ENCODE measurements around the gene AMIGO2.
A peak's percentile ranks its signal among the peaks of the same experiment; 100 is the strongest.

AMIGO2 gene

DNA sequence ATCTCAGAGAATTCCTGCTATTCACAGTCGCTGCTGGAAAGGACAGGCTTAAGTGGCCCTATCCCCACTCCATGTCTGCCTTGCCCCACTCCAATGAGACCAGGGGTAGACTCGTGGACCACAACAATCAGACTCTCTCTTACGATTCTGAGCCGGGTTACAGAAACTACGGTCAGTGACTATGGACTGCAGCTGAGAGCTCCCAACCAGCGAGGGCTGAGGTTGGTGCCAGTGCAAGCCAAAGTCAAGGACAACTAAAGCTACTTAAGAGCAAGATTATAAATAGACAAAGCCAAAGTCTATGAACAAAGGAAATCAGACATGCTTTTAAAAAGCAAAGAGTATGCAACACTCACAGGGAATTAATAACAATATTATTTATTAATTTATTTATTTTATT lies 18.3 kb upstream of the AMIGO2 start:
- no peak for DNase-seq (ENCODE audit: low read depth in 2 of 2, low spot score in 1 of 2)

- DNase-seq (ENCODE audit: low read depth in 2 of 2, low spot score in 1 of 2), result no peak
Observed at GRCh38 chr12:47097276-47097896, 17.6 kb upstream of the AMIGO2 start.

DNA sequence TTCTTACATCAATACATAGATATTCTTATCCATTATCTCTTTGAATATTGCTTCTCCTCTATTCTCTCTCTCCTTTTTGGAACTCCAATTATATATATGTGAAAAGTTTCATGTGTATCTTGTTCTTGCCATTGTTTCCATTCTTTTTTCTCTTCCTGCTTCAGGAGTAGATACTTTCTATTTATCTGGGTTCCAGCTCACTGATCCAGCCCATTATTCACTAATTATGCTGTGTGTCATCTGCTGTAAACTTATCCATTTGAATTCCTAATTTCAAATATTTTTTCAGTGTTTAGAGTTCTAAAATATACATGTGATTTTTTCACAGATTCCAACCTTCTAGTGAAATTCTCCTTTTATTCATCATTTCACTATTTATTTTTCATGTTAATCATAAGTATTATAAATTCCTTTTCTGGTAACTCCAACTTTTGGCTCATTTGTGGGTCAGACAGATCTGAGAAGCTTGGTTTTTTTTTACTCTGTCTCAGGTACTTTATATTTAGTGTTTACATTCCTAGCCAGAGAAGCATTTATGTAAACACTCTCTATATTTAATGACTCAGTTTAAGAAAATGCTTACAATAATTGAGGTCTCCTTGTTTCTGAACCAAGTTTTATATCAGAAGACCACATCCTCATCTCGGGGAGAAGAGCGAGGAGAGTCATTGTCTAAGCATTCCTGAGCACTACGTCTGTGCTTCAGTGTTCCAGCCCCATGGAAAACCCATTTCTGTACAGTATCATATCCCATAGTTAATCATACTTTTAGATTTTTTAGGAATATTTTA lies 15.9 kb upstream of the AMIGO2 start:
- no peak for DNase-seq (ENCODE audit: low read depth in 2 of 2, low spot score in 1 of 2)

DNA sequence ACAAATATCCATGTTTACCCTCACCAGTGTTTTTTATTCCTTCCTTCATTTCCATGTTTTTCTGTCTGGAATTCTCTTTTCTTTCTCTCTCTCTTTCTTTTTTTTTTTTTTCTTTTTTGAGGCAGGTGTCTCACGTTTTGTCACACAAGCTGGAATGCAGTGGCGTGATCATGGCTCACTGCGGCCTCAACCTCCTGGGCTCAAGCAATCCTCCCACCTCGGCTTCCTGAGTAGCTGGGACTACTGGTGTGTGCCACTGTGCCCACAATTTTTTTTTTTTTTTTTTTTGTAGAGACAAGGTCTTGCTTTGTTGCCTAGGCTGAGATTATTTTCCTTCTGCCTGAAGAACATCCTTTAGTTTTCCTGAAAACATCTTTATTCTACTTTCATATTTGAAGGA lies 15.0 kb upstream of the AMIGO2 start:
- DNase-seq (ENCODE audit: low read depth in 2 of 2, low spot score in 1 of 2), result no peak

DNA sequence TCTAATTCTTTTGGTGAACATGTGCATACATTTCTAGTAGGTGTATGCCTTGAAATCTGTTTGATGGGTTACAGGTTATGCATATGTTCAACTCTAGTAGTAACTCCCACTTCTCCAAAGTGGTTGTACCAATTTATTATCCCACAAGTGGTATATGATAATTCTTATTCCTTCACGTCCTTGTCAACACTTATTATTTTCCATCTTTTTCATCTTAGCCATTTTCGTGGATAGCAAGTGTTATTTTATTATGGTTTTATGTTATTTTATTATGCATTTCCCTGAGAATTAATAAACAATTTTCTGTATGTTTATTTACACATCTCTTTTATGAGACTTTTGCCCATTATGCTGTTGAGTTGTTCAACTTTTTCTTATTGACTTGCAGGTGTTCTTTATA lies 11.2 kb upstream of the AMIGO2 start:
- DNase-seq (ENCODE audit: low read depth in 2 of 2, low spot score in 1 of 2), result no peak

DNA sequence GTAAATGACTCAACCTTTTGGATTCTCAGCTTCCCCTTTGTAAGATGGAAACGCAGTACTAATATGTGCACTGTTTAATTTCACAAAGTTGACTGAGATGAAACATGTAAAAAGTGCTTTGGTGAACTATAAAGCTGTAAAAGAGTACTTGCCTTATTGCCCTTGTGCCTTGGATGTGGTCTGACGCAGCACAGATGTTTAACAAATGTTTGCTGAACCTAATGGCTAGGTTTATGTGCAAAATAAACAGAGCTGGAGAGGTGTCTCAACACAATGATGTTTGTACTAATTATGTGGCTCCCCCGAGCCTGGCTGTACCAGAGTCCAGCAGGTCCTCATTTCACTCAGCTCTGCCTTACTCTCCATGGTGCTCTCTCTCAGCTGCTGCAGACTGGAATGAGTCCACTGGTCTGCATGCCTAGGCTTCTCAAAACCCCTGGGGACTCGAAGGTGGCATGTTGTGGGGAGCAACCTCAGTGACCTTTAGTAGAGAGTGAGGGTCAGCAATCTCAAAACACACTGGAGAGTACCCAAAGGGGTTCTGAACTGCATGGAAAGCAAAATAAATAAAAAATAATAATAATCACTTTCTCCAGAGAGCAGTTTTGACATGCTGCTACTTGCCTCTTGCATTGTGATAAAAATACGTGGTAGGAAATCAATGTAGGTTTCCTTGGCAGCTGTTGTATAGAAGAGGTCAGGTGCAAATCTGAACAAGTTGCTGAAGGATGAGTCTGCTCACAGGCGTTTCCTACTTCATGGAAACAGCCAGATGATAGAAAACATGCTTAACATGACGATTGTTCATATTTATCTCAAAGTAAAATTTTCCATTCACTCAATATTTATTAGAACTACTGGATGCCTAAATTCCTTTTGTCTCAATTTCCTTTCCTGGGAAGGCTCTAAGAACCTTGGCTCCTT lies 8.5 kb upstream of the AMIGO2 start:
- DNase-seq (ENCODE audit: low read depth in 2 of 2, low spot score in 1 of 2), result no peak

DNA sequence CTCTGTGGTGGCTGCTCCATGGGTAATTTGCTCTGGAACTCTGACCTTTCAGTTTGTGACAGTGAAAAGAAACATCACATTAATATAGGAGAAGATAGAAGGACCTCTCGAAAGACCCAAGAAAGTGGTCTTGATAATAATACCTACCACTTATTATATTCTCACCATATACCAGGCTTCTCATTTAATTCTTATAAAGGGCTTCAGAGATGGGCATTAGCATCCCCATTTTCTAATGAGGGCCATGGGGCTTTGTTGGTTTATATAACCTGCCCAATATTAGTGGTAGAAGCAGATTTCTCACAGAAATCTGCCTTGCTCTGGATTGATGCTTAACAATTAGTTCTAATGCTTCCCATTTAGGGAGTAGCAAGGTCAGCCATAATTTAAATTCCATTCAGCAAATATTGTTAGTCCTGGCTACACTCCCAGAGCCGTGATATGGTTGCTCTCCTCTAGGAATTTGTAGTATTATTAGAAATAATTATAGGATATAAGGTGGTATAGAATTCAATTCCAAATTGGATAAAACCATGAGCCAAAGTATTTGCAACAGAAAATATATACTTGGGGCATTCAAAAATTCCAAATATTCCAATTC lies 7.4 kb upstream of the AMIGO2 start:
- no peak for DNase-seq (ENCODE audit: low read depth in 2 of 2, low spot score in 1 of 2)

DNA sequence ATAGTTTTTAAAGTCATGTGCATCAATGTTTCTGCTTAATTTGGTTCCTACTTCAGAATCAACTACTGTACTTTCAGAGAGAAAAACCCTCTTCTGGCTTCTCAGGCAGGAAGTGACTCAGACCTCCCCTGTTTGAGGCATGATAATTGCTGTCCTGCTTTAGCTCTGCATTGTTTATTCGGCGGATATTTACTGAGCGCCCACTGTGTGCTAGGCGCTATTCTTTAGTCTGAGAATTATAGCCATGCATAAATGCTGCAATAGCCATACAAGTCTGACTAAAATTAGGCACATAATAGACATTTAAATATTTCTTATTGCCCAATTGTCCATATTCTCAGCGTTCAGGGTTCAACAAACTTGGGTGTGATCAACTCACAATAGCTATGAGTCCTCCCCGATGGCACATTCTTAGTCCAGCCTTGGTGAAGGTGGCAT lies 6.1 kb upstream of the AMIGO2 start:
- peak in 1 of 2 donors; percentile 18 for DNase-seq (ENCODE audit: low read depth in 2 of 2, low spot score in 1 of 2)

DNA sequence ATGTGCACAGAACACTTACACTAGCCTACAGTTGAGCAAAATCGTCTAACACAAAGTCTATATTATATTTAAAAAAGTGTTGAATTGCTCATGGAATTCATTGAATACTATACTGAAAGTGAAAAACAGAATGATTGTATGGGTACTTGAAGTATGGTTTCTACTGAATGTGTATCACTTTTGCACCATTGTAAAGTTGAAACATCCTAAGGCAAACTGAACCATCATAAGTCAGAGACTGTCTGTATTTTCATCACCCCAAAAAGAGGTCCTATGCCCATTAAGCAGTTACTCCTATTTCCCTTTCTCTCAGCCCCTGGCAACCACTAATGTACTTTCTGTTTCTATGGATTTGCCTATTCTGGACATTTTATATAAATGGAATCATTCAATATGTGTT lies 4.4 kb upstream of the AMIGO2 start:
- DNase-seq (ENCODE audit: low read depth in 2 of 2, low spot score in 1 of 2), result no peak

- no peak for DNase-seq (ENCODE audit: low read depth in 2 of 2, low spot score in 1 of 2)
Observed at GRCh38 chr12:47082796-47083621, 3.2 kb upstream of the AMIGO2 start.

- no peak for DNase-seq (ENCODE audit: low read depth in 2 of 2, low spot score in 1 of 2)
Observed at GRCh38 chr12:47082283-47082682, 2.5 kb upstream of the AMIGO2 start.

- peak in 1 of 2 donors; percentile 24 for DNase-seq (ENCODE audit: low read depth in 2 of 2, low spot score in 1 of 2)
Observed at GRCh38 chr12:47080725-47081502, 1.2 kb upstream of the AMIGO2 start.

DNA sequence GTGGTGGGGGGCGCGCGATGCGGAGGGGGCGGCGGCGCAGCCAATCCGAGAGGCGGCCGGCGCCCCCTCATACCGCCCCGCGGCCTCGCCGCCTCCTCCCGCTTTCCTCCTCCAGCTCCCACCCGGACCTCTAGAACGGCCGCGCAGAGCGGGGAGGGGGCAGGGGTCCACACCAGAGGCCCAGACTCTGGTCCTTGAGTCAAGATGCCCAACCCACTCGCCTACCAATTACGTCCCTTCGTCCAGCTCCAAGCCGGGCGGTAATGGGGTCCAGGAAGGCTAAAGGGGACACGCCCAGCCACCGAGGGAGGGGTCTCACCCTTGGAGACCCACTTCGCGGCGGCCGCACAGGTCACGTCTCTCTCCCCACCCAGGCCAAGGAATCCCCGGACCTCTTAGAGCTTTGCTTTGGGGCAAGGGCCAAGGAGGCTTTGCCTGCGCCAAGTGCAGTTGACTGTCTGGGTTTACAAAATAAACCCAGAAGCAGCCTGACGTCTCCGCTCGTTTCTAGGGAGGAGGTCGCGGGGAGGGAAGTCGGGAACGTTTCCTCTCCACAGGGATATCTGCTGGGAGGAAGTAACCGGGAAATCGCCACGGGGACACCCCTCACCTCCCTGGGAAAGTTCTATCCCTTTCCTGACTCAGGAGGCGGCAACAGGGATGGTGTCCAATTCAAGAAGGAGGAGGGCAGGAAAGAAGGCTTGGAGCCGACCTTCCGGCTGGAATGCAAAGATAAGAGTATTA lies 394 bp upstream of the AMIGO2 start:
- no peak for DNase-seq (ENCODE audit: low read depth in 2 of 2, low spot score in 1 of 2)

GRCh38 chr12:47078733-47079467 lies 859 bp downstream of the AMIGO2 start:
- peak; percentile 11 to 25 for DNase-seq (ENCODE audit: low read depth in 2 of 2, low spot score in 1 of 2)

DNA sequence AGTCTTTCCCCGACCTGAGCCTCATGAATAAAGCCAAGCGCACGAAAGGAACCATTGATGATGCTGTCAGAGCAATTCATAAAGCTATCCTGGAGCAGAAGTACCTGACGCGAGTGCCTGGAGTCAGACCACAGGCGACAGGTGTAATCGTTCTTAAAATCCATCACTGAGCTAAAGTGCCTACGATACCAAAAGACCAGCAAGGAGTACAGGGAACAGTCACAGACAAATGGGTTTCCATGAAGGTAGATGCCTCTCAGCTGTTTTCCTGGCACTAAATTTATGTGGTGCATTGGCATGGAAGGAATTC lies 1.7 kb downstream of the AMIGO2 start:
- no peak for DNase-seq (ENCODE audit: low read depth in 2 of 2, low spot score in 1 of 2)

DNA sequence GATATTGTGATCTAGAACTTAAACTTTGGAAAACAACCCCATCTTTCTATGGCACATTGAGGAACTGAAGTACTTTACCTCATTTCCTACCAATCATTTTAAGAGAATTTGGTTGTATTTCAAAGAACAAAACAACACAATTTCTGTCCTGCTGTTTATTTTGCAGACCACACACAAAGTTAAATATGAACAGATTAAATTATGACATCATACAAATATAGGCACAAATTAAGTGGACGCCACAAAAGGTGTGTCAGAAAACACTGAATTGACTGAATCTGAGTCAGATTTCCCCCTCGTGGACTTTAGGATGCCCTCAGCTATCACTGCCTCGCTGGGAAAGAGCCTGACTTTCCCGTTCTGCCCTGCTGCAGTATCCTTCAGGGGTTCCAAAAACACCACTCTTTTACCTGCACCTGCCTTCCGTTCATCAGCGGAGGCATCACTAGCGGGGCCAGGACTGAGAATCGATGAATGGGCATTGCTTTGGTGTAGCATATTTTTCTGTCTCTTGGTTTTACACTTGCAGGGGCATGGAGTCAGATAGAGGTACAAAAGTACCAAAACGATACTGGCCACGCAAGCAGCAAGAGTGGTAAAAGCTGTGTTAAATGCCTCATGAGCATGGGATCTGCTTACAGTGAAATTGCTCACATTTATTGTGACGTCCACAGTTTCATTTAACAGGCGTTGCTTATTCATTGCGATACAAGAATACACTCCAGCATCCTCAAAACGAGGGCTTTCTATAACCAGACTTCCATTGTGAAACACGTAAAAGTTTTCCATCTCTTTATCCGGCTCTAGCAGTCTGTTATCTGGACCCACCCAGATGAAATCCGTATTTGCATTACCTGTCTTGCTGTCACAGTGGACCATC lies 2.3 kb downstream of the AMIGO2 start:
- DNase-seq (ENCODE audit: low read depth in 2 of 2, low spot score in 1 of 2), result no peak
